Endodermal cell (in vitro differentiated cells): ENCODE measurements around the gene CXorf38. TPM values are rescaled to one million over a fixed set of nuclear protein-coding genes. Genes with fewer than 3 reads are reported as not detected.
"Not testable (repeated sequence)": the region's sequence is repeated elsewhere in the genome, so short reads cannot be mapped to it uniquely, and the experiment has no call there.

Experiments
- DNase-seq: peaks from one replicate; pipeline ENCODE4 v3.0.0-alpha.2; 2017
- H3K27ac ChIP-seq: 2 replicates; pipeline ENCODE4 v1.5.1; 2013; ENCODE audit warnings: mild to moderate bottlenecking, low read depth, low read length, moderate library complexity
- H3K27me3 ChIP-seq: 2 replicates; pipeline ENCODE4 v1.6.1; 2013; ENCODE audit warnings: mild to moderate bottlenecking, low read length, moderate library complexity; ENCODE audit not compliant: insufficient read depth, control insufficient read depth, poor library complexity, severe bottlenecking
- H3K36me3 ChIP-seq: 2 replicates; pipeline ENCODE4 v1.7.0; 2013; ENCODE audit warnings: mild to moderate bottlenecking, low read length, moderate library complexity; ENCODE audit not compliant: control insufficient read depth, insufficient read depth
- H3K4me1 ChIP-seq: one replicate; pipeline ENCODE4 v1.7.0; 2013; ENCODE audit warnings: low read length; ENCODE audit not compliant: control insufficient read depth, insufficient read depth
- H3K4me3 ChIP-seq: 2 replicates; pipeline ENCODE4 v1.5.1; 2013; ENCODE audit warnings: mild to moderate bottlenecking, low read length, moderate library complexity
- H3K9ac ChIP-seq: 2 replicates; pipeline ENCODE4 v1.6.1; 2013; ENCODE audit warnings: mild to moderate bottlenecking, low read length, moderate library complexity; ENCODE audit not compliant: poor library complexity, severe bottlenecking; ENCODE audit errors: extremely low read depth
- H3K9me3 ChIP-seq: 2 replicates; pipeline ENCODE4 v1.6.1; 2013; ENCODE audit warnings: mild to moderate bottlenecking, low read length, moderate library complexity; ENCODE audit not compliant: control insufficient read depth
- H3K27ac Mint-ChIP-seq: 2 replicates; pipeline ENCODE4 v1.8.0; 2020; ENCODE audit warnings: mixed read lengths
- H3K27me3 Mint-ChIP-seq: 2 replicates; pipeline ENCODE4 v1.8.0; 2021; ENCODE audit warnings: mild to moderate bottlenecking, mixed read lengths; ENCODE audit not compliant: insufficient read depth
- H3K36me3 Mint-ChIP-seq: 2 replicates; pipeline ENCODE4 v1.8.0; 2020; ENCODE audit warnings: low read depth, mixed read lengths
- H3K4me1 Mint-ChIP-seq: 2 replicates; pipeline ENCODE4 v1.8.0; 2020; ENCODE audit warnings: mixed read lengths
- H3K4me3 Mint-ChIP-seq: 2 replicates; pipeline ENCODE4 v1.8.0; 2020; ENCODE audit warnings: mild to moderate bottlenecking, moderate library complexity, mixed read lengths
- H3K9me3 Mint-ChIP-seq: 2 replicates; pipeline ENCODE4 v1.8.0; 2020; ENCODE audit warnings: mild to moderate bottlenecking, mixed read lengths
- CTCF ChIP-seq: fragments of 200-600 bp; sonication (generic); conservative IDR thresholded peaks from 2 replicates; pipeline ENCODE4 v1.5.0; 2021; ENCODE audit warnings: antibody characterized with exemption, mild to moderate bottlenecking
- WGBS, 2 experiments: methylation state at CpG; one replicate each; pipeline versions ENCODE4 v1.1.5 to v1.1.7; 2013; ENCODE audit warnings: missing lambda C conversion rate in 2 of 2, mixed read lengths in 1 of 2; ENCODE audit not compliant: insufficient coverage in 1 of 2, insufficient read length in 1 of 2; 5-methylcytosine and 5-hydroxymethylcytosine counted together
- total RNA-seq, 2 donors: library from RNA; stranded (reverse); fragmentation: NEBNext Ultra II Directional in 1 of 2; extraction: Animal tissue kit (Norgen Biotek cat#: 25700) in 1 of 2; gene quantifications; 2 replicates in 1 of 2; 3 replicates in 1 of 2; pipeline ENCODE4 v1.2.1, GENCODE V29; 2021

The CXorf38 gene
- total RNA-seq, 2 donors from 2014 or later = 9.1 to 10.6 TPM

GRCh38 chrX:40582811-40583210 lies 64.5 kb downstream of the CXorf38 start:
- Mint-ChIP-seq H3K4me3 (no peak overlapping the region), H3K4me1 (peaks cover 14% of the 10 kb centered on the region), H3K9me3 (peaks cover 29% of the 10 kb centered on the region), H3K27ac (no peak overlapping the region), H3K27me3 (no peaks in the 10 kb centered on the region), H3K36me3 (no peaks in the 10 kb centered on the region)
- Histone ChIP-seq H3K4me1 (no peaks in the 10 kb centered on the region), H3K27me3 (no peaks in the 10 kb centered on the region), H3K27ac (no peak overlapping the region), H3K9ac (no peak overlapping the region), H3K4me3 (no peak overlapping the region), H3K36me3 (no peaks in the 10 kb centered on the region), H3K9me3 (no peaks in the 10 kb centered on the region)
- no peak for DNase-seq
- 86 to 100% methylated on average over 1 to 2 of the region's 2 CpGs for WGBS, 2 experiments
- TF ChIP-seq CTCF = no peak

- not testable (repeated sequence) for H3K4me1 ChIP-seq, H3K27me3 ChIP-seq, H3K27ac Mint-ChIP-seq, H3K9ac ChIP-seq, H3K27ac ChIP-seq, DNase-seq, H3K4me3 ChIP-seq, H3K36me3 ChIP-seq, H3K9me3 ChIP-seq, H3K36me3 Mint-ChIP-seq, H3K27me3 Mint-ChIP-seq
- peak overlapping the region; percentile 75 for H3K4me3 Mint-ChIP-seq
- WGBS, 2 experiments = 63 to 96% methylated on average over 1 to 11 of the region's 13 CpGs
- peaks cover 19% of the 10 kb centered on the region for H3K4me1 Mint-ChIP-seq
- H3K9me3 Mint-ChIP-seq = peaks cover 31% of the 10 kb centered on the region
Measured at GRCh38 chrX:40582178-40582577, 65.2 kb downstream of the CXorf38 start.

- no peak for TF ChIP-seq CTCF
- Histone ChIP-seq H3K9me3 (no peaks in the 10 kb centered on the region), H3K4me1 (no peaks in the 10 kb centered on the region), H3K36me3 (no peaks in the 10 kb centered on the region), H3K27me3 (no peaks in the 10 kb centered on the region), H3K27ac (peak overlapping the region; percentile 49), H3K4me3 (peak overlapping the region; percentile 87), H3K9ac (peak overlapping the region; percentile 41)
- Mint-ChIP-seq H3K27me3 (no peaks in the 10 kb centered on the region), H3K36me3 (no peaks in the 10 kb centered on the region), H3K9me3 (peaks cover 31% of the 10 kb centered on the region), H3K4me3 (peak overlapping the region; percentile 75), H3K4me1 (peaks cover 19% of the 10 kb centered on the region), H3K27ac (no peak overlapping the region)
- no peak for DNase-seq
- WGBS, 2 experiments = 4 to 7% methylated on average over 4 to 14 of the region's 15 CpGs
Measured at GRCh38 chrX:40581336-40581920, 65.9 kb downstream of the CXorf38 start.
